Duodenal mucosa (tissue), 2 donors: ENCODE results near the gene MED27.

Source experiments
- H3K27ac ChIP-seq: one replicate; pipeline ENCODE4 v1.7.0; 2013; ENCODE audit warnings: low read depth, low read length
- H3K27me3 ChIP-seq, 2 donors: one replicate each; pipeline ENCODE4 v1.7.0; 2013; ENCODE audit warnings: low read length in 2 of 2, control low read depth in 1 of 2; ENCODE audit not compliant: insufficient read depth in 2 of 2, control insufficient read depth in 1 of 2
- H3K36me3 ChIP-seq, 2 donors: one replicate each; pipeline ENCODE4 v1.7.0; 2013; ENCODE audit warnings: low read length in 2 of 2, control low read depth in 1 of 2; ENCODE audit not compliant: insufficient read depth in 2 of 2, control insufficient read depth in 1 of 2
- H3K4me1 ChIP-seq, 2 donors: one replicate each; pipeline ENCODE4 v1.7.0; 2013; ENCODE audit warnings: low read length in 2 of 2, control low read depth in 1 of 2; ENCODE audit not compliant: insufficient read depth in 2 of 2, control insufficient read depth in 1 of 2
- H3K4me3 ChIP-seq, 2 donors: one replicate each; pipeline ENCODE4 v1.7.0; 2013; ENCODE audit warnings: low read length in 2 of 2, low read depth in 1 of 2
- H3K9ac ChIP-seq, 2 donors: one replicate each; pipeline ENCODE4 v1.7.0; 2013; ENCODE audit warnings: low read length in 2 of 2, low read depth in 1 of 2
- H3K9me3 ChIP-seq, 2 donors: one replicate each; pipeline ENCODE4 v1.7.0; 2013; ENCODE audit warnings: low read length in 2 of 2, control low read depth in 1 of 2; ENCODE audit not compliant: control insufficient read depth in 1 of 2

Gene MED27

GRCh38 chr9:131811405-131811804, 268.3 kb downstream of the MED27 start:
- H3K27me3 ChIP-seq, result peaks cover 11% of the 10 kb centered on the region in 2 donors
- H3K4me1 ChIP-seq, result no peaks in the 10 kb centered on the region
- no peaks in the 10 kb centered on the region for H3K9me3 ChIP-seq
- no peaks in the 10 kb centered on the region for H3K36me3 ChIP-seq
- H3K4me3 ChIP-seq, result no peak overlapping the region
- H3K27ac ChIP-seq, result no peak overlapping the region
- H3K9ac ChIP-seq, result no peak overlapping the region

GRCh38 chr9:131810351-131811170, 269.1 kb downstream of the MED27 start:
- Histone ChIP-seq H3K27ac (no peak overlapping the region), H3K4me3 (no peak overlapping the region), H3K36me3 (no peaks in the 10 kb centered on the region), H3K4me1 (no peaks in the 10 kb centered on the region), H3K9me3 (no peaks in the 10 kb centered on the region), H3K27me3 (peaks cover 11 to 13% of the 10 kb centered on the region in 2 donors), H3K9ac (no peak overlapping the region)
